Stimulated activated CD8-positive, alpha-beta memory T cell treated with anti-CD3 and anti-CD28 coated beads, Interleukin-7, amount 100 ng/mL, for 24 hours (primary cell): ENCODE results near the gene GPR179.
"Not testable (repeated sequence)": the region's sequence is repeated elsewhere in the genome, so short reads cannot be mapped to it uniquely, and the experiment has no call there.

ENCODE experiments used
- DNase-seq: peaks from one replicate; pipeline ENCODE4 v3.0.0-alpha.2; 2020; ENCODE audit warnings: low read depth

The GPR179 gene

GRCh38 chr17:38324772-38325171 lies 19.0 kb downstream of the GPR179 start:
- no peak for DNase-seq

- DNase-seq = no peak
Observed at GRCh38 chr17:38324141-38324697, 19.5 kb downstream of the GPR179 start.

- DNase-seq = no peak
Observed at GRCh38 chr17:38322897-38323296, 20.9 kb downstream of the GPR179 start.

GRCh38 chr17:38322156-38322779 lies 21.5 kb downstream of the GPR179 start:
- DNase-seq = peak; percentile 48

- DNase-seq = no peak
Observed at GRCh38 chr17:38320482-38320881, 23.3 kb downstream of the GPR179 start.

- no peak for DNase-seq
Observed at GRCh38 chr17:38317081-38317480, 26.7 kb downstream of the GPR179 start.

- no peak for DNase-seq
Observed at GRCh38 chr17:38315497-38315896, 28.3 kb downstream of the GPR179 start.

GRCh38 chr17:38296834-38297517 lies 46.8 kb downstream of the GPR179 start, which contains the start of gene MRPL45:
MRPL45 (plus strand) TSS chr17:38297168; CDS start chr17:38297184, 16 bp downstream.
- DNase-seq = peak; percentile 85

- DNase-seq = not testable (repeated sequence)
Observed at GRCh38 chr17:38295602-38296365, 48.0 kb downstream of the GPR179 start.

GRCh38 chr17:38289760-38290159 lies 54.0 kb downstream of the GPR179 start:
- DNase-seq = not testable (repeated sequence)

GRCh38 chr17:38288217-38288827 lies 55.4 kb downstream of the GPR179 start:
- DNase-seq = not testable (repeated sequence)

GRCh38 chr17:38286501-38287091 lies 57.2 kb downstream of the GPR179 start:
- not testable (repeated sequence) for DNase-seq

- not testable (repeated sequence) for DNase-seq
Observed at GRCh38 chr17:38285994-38286393, 57.8 kb downstream of the GPR179 start.
